GM19372 (cell line): ENCODE results near the gene SPIRE1.
"Not testable (repeated sequence)": the region's sequence is repeated elsewhere in the genome, so short reads cannot be mapped to it uniquely, and the experiment has no call there.

Experiments
- ATAC-seq: cut with Tn5 transposase; IDR thresholded peaks from one replicate; pipeline ENCODE4 v1.9.1; 2021; ENCODE audit warnings: mild to moderate bottlenecking, low read depth, moderate library complexity; ENCODE audit not compliant: unreplicated experiment

The SPIRE1 gene

DNA sequence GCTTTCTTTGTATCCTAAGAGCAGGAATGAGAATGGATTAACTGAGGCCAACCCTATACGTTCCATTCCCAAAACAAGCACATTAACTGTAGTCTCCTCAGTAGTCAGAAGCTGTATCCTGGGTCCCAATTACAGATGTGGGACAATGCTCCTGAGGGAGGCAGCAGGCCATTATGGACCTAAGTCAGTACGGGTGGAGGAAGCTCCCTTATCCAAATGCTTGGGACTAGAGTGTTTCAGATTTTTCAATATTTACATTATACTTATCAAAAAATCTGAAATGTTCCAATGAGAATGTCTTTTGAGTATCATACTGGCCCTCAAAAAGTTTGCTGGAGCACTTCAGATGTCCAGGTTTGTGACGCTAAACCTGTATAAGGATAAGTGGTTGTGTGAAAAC, 160.1 kb downstream of the SPIRE1 start:
- ATAC-seq: no peak

DNA sequence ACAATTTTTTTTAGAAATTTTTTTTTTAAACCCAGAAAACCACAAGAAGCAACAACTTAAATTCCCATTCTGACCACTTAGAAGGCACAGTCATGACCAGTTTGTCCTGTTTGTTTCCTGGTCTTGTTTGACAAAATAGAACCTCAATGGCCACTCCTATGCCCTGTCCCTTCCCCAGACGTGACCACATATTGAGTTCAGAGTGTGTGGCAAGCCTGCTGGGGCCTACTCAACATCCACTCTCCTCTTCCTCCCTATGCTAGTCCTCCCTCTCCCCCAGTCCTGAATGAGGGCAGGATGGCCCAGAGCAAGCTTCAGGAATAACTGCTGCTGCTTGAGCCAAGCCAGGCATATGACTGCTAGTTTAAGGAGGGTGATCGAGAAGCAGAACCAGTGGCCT, 160.6 kb downstream of the SPIRE1 start:
- no peak for ATAC-seq

GRCh38 chr18:12492907-12493306, 165.0 kb downstream of the SPIRE1 start:
- no peak for ATAC-seq

GRCh38 chr18:12491611-12492435, 166.1 kb downstream of the SPIRE1 start:
- no peak for ATAC-seq

DNA sequence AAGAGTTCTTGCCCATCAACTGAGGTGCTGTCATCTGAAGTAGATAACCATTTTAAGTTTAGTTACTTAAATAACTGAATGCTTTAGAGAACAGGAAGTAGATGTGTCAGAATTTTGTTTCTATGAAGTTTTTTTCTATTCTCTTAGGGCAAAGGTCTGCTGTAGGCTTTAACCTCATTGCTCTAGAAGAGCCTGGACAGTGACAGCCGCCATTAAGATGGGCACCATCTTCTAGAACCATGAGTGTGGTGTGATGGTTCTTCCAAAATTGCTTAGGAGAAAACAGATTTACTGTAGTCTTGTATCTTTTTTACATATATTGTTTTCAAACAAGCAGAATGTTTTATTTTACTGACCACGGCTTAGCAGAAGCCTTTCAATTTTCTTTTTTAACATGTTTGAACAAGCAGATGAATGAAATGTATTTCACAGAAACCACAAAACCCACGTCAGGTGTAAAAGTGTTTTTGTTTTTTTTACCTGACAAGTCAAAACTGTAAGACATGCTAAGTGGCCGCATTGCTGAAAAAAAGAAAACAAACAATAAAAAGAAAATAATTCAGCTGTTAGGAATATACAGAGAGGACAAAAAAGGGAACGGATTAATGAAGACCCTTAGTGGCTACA, 172.3 kb downstream of the SPIRE1 start:
- ATAC-seq: no peak

DNA sequence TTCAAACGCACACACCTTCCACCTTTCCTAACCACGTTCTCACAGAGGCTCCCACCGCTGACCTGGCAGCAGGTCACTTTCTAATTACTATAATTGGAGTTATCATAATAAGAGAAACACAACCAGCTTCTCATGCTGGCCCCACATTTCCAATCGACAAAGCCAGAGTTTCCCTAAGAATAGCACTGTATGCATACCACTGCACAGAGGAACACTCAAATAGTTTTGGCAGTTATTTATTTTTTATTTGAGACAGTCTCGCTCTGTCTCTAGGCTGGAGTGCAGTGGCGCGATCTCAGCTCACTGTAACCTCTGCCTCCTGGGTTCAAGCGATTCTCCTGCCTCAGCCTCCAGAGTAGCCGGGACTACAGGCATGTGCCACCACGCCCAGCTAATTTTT, 176.0 kb downstream of the SPIRE1 start:
- not testable (repeated sequence) for ATAC-seq

- no peak for ATAC-seq
These were observed 177.9 kb downstream of the SPIRE1 start for GRCh38 chr18:12479982-12480381.

- no peak for ATAC-seq
These were observed 178.4 kb downstream of the SPIRE1 start for GRCh38 chr18:12479536-12479935.

GRCh38 chr18:12478269-12479047, 179.4 kb downstream of the SPIRE1 start:
- no peak for ATAC-seq

GRCh38 chr18:12477606-12478005, 180.3 kb downstream of the SPIRE1 start:
- no peak for ATAC-seq

DNA sequence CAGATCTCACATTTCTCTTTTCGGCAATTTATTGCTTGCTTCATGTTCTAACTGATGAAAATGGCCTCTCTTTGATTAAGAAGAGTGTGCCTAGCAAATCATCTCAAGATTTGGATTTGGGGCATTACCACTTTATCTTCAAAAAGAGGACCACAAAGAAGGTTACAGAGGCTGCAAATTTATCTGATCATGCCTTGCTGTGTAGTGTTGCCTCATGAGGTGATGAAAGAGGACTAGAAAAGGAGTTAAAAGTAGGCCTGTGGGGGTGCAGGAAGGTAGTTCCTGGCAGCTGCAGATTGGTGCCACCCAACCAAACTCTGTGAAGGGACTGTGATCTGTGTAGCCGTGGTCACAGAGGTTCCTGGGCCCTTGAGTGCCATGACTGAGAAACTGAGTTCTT, 181.0 kb downstream of the SPIRE1 start:
- ATAC-seq: no peak

- no peak for ATAC-seq
These were observed 183.0 kb downstream of the SPIRE1 start for GRCh38 chr18:12474876-12475275.

- no peak for ATAC-seq
These were observed 183.8 kb downstream of the SPIRE1 start for GRCh38 chr18:12474146-12474545.

- no peak for ATAC-seq
These were observed 187.4 kb downstream of the SPIRE1 start for GRCh38 chr18:12470382-12471075.

- no peak for ATAC-seq
These were observed 189.5 kb downstream of the SPIRE1 start for GRCh38 chr18:12468445-12468844.

DNA sequence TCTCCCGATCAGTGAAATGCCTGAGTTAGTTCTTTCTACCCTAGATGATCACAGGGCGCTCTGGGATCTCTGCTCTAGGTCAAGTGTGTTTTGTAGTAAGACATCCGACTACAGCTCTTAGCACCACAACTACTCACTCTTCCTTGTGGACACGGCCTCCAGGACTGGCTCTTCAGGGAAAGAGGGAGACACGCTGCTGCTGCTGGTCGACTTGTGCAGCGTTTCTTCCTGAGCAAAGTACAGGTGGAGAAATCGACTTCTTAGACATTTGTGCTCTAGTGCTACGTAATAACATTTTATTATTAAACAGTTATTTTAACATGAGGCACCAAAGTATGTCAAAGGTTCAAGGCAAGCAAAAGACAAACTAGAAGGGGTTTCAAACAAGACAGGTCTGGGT, 193.2 kb downstream of the SPIRE1 start:
- ATAC-seq: no peak

- no peak for ATAC-seq
These were observed 194.7 kb downstream of the SPIRE1 start for GRCh38 chr18:12463191-12463590.

- no peak for ATAC-seq
These were observed 195.7 kb downstream of the SPIRE1 start for GRCh38 chr18:12462242-12462641.

- ATAC-seq: no peak
These were observed 196.6 kb downstream of the SPIRE1 start for GRCh38 chr18:12461326-12461725.

- no peak for ATAC-seq
These were observed 197.0 kb downstream of the SPIRE1 start for GRCh38 chr18:12460874-12461273.

- no peak for ATAC-seq
These were observed 199.1 kb downstream of the SPIRE1 start for GRCh38 chr18:12458771-12459170.
